GM21526 (cell line): Measurements from ENCODE around the gene FASTKD2.
"Not testable (repeated sequence)": the region's sequence is repeated elsewhere in the genome, so short reads cannot be mapped to it uniquely, and the experiment has no call there.

Experiments used
- ATAC-seq: cut with Tn5 transposase; IDR thresholded peaks from one replicate; pipeline ENCODE4 v1.9.1; 2021; ENCODE audit warnings: moderate library complexity; ENCODE audit not compliant: unreplicated experiment, low FRiP score

Gene FASTKD2

DNA sequence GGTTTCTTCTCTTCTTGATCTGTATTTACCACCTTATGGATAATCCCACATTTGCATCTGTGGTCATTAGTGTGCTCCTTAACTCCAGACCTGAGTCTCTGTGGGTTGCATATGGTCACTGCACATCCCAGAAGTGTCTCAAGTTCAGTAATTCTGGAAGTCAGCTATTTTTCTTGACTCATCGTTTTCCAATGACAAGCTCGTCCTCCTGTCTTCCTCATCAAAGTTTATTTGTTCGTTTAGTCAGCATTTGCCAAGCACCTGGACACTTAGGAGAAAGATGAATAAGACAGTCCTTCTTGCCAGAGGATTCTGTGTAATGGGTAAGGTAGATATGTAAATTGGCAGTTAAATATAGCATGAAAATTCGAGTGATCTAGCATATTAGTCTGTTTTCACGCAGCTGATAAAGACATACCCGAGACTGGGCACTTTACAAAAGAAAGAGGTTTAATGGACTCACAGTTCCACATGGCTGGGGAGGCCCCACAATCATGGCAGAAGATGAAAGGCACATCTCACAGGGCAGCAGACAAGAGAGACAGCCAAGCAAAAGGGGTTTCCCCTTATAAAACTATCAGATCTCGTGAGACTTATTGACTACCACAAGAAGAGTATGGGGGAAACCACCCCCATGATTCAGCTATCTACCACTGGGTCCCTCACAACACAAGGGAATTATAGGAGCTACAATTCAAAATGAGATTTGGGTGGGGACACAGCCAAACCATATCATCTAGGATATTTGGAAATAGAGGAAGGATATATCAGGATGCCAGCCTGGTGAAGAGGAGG lies 19.4 kb downstream of the FASTKD2 start:
- no peak for ATAC-seq

DNA sequence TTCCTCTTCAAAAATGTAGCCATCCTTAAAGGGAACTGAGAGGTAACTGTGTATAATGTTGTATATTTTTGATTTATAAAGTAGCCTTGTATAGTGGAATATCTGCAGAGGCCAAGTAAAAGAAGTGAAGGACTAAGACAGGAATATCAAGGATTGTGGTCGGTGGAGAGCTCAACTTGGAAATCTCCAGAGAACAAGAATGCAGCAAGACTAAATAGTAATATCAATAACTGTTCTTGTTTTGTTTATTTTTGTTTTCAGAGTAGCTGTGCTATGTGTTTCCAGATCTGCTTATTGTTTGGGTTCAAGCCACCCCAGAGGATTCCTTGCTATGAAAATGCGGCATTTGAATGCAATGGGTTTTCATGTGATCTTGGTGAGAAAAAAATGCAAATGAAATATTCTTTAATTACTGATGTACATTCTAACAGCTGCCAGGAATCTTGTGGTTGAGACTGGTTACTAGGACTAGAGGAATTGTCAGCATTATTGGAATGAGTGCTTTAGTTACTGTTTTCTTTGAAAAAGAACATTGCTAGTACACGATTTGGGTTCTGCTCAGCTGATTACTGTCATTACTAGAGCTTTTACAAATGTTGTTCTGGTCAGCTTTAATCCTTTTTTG lies 25.0 kb downstream of the FASTKD2 start:
- ATAC-seq: no peak

DNA sequence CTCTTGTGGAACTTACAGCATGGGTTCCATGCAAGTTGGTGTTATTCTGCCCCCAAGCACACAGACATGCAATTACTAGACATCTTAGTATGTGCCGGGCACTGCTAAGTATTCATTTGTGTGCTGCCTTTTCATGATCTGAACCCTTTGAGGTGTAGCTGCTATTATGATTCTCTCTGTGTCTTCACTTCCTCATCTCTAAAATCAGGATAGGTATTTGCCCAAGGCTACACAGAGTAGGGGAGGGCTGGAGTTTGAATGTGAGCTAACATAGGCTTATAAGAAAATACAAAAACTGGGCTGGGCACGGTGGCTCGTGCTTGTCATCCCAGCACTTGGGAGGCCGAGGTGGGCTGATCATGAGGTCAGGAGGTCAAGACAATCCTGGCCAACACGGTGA lies 27.2 kb downstream of the FASTKD2 start:
- ATAC-seq: no peak

DNA sequence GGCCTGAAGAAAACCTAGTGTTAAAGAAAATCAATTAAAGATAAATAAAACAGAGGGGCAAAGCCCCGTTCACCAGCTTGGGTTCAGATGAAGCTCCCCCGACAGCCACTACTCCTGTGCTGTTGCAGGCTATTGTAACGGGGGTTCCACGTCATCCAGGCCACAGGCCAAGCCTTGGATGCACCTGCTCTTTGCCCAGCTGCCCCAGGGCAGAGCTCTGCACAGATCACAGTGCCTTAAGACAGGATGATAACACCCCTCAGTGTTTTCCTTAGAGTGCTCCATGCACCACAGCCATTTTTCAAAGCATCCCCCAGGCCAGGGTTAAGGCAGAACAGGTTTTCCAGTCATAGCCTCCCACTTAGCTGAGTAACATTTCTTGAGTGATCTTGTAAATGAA lies 32.0 kb downstream of the FASTKD2 start:
- ATAC-seq: no peak

- peak; percentile 53 for ATAC-seq
These were observed 32.6 kb downstream of the FASTKD2 start for GRCh38 chr2:206798000-206798399.

- ATAC-seq: no peak
These were observed 33.7 kb downstream of the FASTKD2 start for GRCh38 chr2:206799083-206799482.

DNA sequence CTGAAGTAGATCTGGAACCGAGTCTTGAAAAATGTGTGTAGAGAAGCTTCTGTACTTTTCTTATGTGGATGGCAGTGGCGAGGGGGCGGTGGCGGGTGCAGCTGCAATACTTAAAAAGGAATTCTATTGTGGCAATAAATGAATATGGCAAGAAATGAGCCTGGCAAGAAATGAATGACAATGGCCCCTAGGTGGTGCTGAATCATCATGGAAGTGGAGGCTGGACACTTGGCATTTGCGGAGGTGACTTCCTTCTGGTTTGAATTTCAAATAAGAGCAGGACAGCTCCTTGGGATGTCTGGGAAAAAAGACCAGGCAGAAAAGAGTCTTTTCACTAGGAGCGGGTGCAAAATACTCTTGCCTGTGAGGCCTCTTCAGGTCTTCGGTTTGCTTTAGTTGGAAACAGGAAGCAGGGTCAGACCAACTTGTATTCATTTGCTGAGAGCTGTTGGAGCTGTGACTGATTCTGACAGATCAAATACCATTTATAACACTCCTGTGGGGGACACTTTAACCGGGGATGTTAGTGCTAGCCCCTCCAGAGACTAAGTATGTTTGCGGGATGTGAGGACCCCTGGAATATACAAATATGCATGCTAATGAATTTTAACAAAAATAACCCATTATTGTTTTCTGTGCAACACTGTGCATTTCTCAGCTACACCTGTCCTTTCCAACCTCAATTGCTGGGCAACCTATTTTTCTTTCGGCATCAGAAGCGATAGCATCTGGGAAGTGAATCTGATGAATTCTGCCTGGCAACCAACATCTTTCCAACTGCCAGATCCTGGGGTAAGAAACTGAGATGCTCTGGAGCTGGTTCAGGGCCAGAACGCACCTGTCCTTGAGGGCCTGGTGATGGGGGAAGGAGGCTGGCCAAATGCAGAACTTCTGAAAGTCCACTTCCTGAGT lies 35.4 kb downstream of the FASTKD2 start:
- no peak for ATAC-seq

DNA sequence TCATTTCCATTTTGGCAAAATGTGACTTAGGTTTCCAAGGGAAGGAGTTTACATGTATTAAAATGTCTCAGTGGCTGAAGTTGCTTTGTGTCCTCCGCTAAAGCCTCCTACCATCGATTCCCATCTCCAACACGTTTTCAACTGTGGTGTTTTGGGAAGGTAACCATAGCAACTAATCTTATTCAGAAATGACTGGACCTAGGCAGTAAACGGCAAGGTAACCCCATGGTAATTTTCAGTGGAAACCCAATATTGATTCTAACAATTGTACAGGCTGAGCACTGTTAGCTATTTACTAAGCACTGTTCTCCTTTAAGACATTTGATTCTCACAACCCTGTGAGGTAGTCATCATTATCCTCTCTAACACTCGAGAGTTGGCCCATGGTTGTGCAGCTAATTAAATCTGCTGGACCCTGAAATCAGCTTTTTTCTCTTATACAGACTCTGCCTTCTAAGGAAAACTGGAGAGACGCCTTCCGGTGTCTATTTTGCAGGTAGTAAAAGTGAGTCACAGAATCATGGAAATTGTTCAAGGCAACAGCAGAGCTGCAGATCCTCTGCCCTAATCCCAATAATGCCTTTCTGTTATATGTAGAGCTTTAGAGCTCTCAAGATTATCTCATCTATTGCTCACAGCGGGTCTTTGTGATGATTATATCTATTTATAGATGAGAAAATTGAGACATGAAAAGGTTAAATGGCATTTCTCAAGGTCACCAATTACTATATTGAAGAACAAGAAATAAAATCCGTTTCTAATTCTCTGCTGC lies 36.2 kb downstream of the FASTKD2 start:
- ATAC-seq: no peak

GRCh38 chr2:206802654-206803514 lies 37.5 kb downstream of the FASTKD2 start:
- no peak for ATAC-seq

DNA sequence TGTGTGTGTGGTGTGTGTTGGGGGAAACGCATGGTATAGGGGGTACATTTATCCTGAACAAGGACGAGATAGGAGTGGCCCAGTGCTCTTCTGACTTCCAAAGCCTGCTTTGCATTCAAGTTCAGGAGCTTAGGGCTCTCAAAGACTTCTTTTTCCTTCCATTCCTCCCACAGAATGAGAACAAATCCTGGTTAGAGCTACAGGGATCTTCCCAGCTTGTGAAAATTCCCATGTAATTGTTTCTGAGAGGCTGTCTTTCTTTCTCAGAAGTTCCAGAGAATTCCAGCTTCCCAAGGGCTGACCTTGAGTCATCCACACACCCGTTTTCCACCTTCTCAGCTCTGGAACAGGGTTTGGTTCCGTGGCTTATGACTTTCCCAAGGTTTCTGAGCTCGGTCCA lies 38.9 kb downstream of the FASTKD2 start:
- no peak for ATAC-seq

GRCh38 chr2:206805887-206806607 lies 40.6 kb downstream of the FASTKD2 start:
- no peak for ATAC-seq

DNA sequence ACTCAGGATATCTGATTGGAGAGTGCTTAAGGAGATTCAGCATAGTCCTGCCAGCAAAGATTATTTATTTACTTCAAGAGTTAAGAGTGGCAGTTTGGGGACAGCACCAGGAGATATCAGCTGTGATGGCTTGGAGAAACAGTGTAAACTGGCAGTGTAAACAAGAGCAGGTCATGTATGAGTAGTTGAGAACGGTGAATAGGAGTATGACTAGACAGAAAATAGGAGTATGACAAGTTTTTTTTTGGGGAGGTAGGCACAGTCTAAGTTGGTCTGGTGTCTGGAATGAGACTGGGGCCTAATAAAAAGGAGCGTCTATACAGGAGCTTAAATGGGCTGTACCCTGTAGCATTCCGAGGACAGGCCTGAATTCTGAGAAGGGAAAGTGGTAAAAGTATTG lies 42.2 kb downstream of the FASTKD2 start:
- ATAC-seq: not testable (repeated sequence)

GRCh38 chr2:206812471-206812870 lies 47.1 kb downstream of the FASTKD2 start:
- not testable (repeated sequence) for ATAC-seq

- no peak for ATAC-seq
These were observed 49.1 kb downstream of the FASTKD2 start for GRCh38 chr2:206814498-206814897.

DNA sequence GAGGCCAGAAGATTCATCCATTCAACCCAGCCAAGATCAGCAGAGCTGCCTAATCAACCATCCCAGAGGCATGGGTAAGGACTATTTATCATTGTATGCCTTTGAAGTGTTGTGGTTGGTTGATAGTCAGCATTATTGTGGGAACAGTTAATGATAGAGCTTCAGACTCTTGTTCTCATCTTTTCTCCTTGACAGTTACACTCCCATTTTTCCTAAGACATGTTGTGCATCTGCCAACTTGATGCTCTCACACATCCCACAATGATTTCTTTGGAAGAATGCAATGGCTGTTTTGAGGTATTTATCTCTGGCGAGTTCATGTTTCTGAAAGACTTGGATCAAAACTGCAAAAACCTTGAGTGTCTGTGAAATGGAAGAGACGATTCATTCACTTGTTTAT lies 55.4 kb downstream of the FASTKD2 start:
- no peak for ATAC-seq

DNA sequence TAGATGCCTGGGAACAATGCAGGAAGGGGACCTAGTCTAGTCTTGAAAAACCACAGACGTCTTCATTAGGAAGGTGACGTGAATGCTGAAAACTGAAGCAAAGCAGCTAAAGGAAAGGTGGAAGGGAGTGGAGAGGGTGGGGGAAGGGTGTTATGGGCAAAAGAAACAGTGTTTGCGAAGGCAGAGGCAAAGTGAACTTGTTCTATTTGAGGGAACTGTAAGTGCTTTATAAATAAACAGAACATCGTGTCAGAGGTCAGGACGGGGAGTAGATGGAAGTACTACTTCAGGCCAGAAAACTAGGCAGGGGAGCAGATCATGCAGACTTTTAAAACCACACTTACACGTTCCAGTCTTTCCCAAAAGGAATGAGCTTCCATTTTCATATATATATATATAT lies 57.8 kb downstream of the FASTKD2 start:
- no peak for ATAC-seq

GRCh38 chr2:206824087-206824618 lies 58.7 kb downstream of the FASTKD2 start:
- no peak for ATAC-seq

DNA sequence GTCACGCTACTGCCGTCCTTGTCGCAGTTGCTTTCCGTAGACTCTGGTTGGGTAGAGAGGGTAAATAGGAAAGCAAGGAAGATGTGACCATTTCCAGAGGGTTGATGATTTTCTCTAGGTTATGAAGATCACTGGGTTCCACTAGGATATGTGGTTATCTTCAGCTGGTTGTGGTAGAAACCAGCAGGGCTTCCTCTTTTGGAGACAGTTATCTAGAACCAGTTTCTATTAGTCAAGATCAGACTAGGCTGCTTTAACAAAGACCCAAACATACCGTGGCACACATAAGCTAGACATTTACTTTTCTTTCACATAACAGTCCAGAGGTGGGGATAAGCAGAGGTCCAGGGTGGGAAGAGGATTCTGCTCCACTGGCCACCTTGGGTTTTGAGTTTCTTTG lies 59.6 kb downstream of the FASTKD2 start:
- ATAC-seq: no peak
